Gastrocnemius medialis (tissue), 4 donors: ENCODE results near the gene UPK3BL2. TPM values are rescaled to one million over a fixed set of nuclear protein-coding genes. Genes with fewer than 3 reads are reported as not detected.
"Not testable (repeated sequence)": the region's sequence is repeated elsewhere in the genome, so short reads cannot be mapped to it uniquely, and the experiment has no call there.

Experiments used
- ATAC-seq, 2 donors: fragments of 150-250 bp; one replicate each; pipeline ENCODE4 v1.9.1; 2016
- DNase-seq, 2 donors: peaks; one replicate each; pipeline ENCODE4 v3.0.0-alpha.2; 2019
- H3K27ac ChIP-seq, 4 donors: fragments of 200-600 bp; sonication (generic); 1 replicate in 1 of 4; 2 replicates in 3 of 4; pipeline ENCODE4 v1.5.1; 2016 to 2018; ENCODE audit warnings: mild to moderate bottlenecking in 2 of 4, moderate library complexity in 1 of 4
- H3K27me3 ChIP-seq, 3 donors: fragments of 200-600 bp; sonication (generic) in 2 of 3; 1 replicate in 1 of 3; 2 replicates in 2 of 3; pipeline versions ENCODE4 v1.5.1 to v1.6.0; 2016 to 2019; ENCODE audit warnings: mild to moderate bottlenecking in 1 of 3, moderate library complexity in 1 of 3
- H3K36me3 ChIP-seq, 2 donors: fragments of 200-600 bp; sonication (generic) in 1 of 2; one replicate each; pipeline ENCODE4 v1.5.1; 2017 to 2018
- H3K4me1 ChIP-seq, 2 donors: fragments of 200-600 bp; sonication (generic) in 1 of 2; one replicate each; pipeline ENCODE4 v1.5.1; 2016 to 2017; ENCODE audit warnings: mild to moderate bottlenecking in 2 of 2
- H3K4me3 ChIP-seq, 4 donors: fragments of 200-600 bp; sonication (generic) in 3 of 4; 1 replicate in 1 of 4; 2 replicates in 3 of 4; pipeline ENCODE4 v1.5.1; 2016 to 2019; ENCODE audit warnings: mild to moderate bottlenecking in 2 of 4
- H3K9me3 ChIP-seq, 3 donors: fragments of 200-600 bp; sonication (generic) in 2 of 3; 1 replicate in 1 of 3; 2 replicates in 2 of 3; pipeline ENCODE4 v1.5.1; 2016 to 2019
- in situ Hi-C, 4 donors: fragments of 200-750 bp; cut with MboI; loops; one replicate each; pipeline versions ENCODE4 v1.15.0 to v1.8.0; 2017; ENCODE audit warnings: low sequenced_read_pairs in 4 of 4
- intact Hi-C: fragments of 100-400 bp; cut with DNase I; formaldehyde crosslinking; loops from one replicate; pipeline ENCODE4 v1.15.1; 2023; ENCODE audit warnings: low total_unique reads
- total RNA-seq, 4 donors: library from RNA; depleted of rRNA; stranded (reverse); fragments of >200 nt; gene quantifications; one replicate each; pipeline versions ENCODE4 v1.1.0 to v1.2.3, GENCODE V29; 2016

UPK3BL2 gene
- total RNA-seq, 4 donors from 2014 or later: 1.6 to 3.0 TPM; not detected in 2

DNA sequence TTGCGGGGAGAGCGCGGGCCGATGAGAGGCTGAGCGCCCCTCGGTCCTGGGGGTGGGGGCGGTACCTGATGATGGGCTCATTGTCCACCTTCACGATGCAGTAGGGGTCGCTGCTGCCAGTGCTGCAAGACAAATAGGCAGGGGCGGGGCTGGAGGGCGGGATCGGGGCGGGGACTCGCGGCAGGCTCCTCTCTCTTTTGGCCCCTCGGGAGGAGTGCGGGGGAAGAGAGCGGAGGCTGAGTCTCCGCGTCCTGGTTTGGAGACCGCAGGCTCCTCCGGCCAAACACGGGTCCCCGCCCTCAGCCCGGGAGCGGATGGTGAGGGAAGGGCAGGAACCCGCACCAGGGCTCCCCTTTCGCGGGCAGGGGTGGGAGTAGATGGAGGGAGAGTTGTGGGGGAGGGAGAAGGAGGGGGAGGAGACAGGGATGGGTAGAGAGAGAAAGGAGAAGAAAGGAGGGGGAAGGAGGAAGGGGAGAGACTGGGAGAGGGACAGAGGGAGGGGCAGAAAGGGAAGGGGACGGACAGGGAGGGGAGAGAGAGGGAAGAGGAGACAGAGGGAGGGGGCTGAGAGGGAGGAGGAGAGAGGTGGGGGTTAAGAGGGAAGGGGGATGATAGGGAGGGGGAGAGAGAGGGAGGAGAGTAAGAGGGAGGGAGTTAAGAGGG lies 31.5 kb downstream of the UPK3BL2 start:
- intact Hi-C loops, in situ Hi-C loops, H3K27me3 ChIP-seq, H3K4me3 ChIP-seq, H3K4me1 ChIP-seq, H3K9me3 ChIP-seq, H3K36me3 ChIP-seq, DNase-seq: not testable (repeated sequence)
- ATAC-seq: peak; percentile 22 to 24
- H3K27ac ChIP-seq: peak overlapping the region in 1 of 4 donors; percentile 89

DNA sequence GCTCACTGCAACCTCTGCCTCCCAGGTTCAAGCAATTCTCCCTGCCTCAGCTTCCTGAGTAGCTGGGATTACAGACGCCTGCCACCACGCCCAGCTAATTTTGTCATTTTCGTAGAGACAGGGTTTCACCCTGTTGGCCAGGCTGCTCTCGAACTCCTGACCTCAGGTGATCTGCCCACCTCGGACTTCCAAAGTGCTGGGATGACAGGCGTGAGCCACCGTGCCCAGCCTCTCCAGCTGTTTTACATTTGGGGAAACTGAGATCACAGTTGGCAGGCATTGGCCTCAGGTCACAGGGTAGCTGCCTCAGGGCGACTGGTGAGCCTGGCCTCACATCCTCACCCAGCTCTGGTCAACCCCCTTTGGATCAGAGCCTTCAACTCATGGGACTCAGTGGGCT lies 32.9 kb downstream of the UPK3BL2 start:
- in situ Hi-C loops, H3K4me1 ChIP-seq, intact Hi-C loops, ATAC-seq, H3K27me3 ChIP-seq, H3K9me3 ChIP-seq, H3K4me3 ChIP-seq, H3K36me3 ChIP-seq: not testable (repeated sequence)
- peak in 1 of 2 donors; percentile 45 for DNase-seq
- peak overlapping the region; percentile 52 to 82 (median 72) for H3K27ac ChIP-seq

DNA sequence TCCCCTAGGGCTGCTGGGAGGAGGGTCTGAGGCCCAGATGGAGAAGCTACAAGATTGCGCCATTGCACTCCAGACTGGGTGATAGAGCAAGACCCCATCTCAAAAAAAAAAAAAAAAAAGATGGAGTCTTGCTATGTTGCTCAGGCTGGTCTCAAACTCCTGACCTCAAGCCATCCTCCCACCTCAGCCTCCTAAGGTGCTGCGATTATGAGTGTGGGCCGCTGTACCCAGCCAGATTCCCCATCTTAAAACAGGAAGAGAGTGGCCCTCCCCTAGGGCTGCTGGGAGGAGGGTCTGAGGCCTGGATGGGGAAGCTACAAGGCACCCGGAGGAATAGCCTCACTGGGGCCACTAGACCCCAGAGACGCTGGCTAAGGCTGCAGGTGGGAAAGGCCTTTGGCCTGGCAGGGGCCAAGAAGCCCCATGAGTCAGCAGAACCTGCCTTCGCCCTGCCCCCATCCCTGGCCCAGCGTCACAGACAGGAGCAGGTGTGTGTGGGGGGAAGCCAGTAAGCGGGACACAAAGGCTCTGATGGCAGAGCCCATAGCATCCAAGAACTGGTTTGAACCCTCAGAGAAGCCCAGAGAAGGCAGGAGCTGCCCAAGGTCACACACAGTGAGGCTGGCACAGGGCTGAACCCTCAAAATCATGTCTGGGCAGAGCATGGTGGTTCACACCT lies 35.9 kb downstream of the UPK3BL2 start:
- ATAC-seq (peak; percentile 10 to 22), DNase-seq (peak in 1 of 2 donors; percentile 35)
- peak overlapping the region; percentile 78 to 91 (median 84) for H3K27ac ChIP-seq
- H3K9me3 ChIP-seq, H3K4me1 ChIP-seq, H3K36me3 ChIP-seq, intact Hi-C loops, H3K4me3 ChIP-seq, in situ Hi-C loops, H3K27me3 ChIP-seq: not testable (repeated sequence)

DNA sequence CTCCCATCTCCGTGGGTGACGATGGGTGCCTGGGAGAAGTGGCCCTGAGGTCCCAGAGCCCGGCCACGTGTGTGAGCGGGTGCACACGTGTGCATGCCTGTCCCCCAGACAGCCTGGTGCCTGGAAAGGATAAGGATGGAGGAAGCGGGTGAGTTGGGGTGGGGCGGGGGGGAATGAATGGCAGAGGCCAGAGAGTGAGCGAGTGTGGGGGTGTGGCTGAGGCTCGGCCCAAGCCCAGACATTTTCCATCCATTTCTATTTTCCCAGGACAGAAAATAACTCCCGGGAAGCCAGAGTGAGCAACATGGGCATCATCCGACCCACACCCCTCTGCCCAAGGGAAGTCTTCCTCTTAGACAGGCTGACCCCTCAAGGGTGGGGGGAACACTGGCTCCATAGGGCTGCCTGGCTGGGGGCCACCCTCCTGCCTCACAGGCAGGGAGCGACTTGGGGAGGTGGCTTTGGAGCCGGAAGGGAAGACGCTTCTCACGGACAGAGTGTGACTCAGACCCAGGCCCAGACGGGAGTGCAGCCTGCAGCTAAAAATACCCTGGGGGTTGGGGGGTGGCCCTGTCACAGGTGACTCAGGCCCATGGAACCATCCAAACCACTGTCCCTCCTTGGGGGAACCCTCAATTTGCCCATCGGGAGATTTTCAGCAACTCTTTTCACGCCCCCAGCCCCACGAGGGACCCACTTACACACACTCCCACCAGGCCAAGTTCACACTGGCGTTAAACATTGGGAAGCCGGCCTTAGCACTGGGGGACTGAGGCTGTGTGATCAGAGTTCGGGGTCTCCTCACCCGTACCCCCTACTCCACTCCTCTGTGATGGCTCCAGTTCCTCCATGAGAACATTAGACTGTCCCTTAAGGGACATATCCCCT lies 38.0 kb downstream of the UPK3BL2 start:
- intact Hi-C loops, H3K4me3 ChIP-seq, H3K27me3 ChIP-seq, H3K36me3 ChIP-seq, H3K9me3 ChIP-seq, H3K4me1 ChIP-seq, in situ Hi-C loops: not testable (repeated sequence)
- DNase-seq (peak in 1 of 2 donors; percentile 40), ATAC-seq (peak; percentile 57 to 71)
- H3K27ac ChIP-seq: peak overlapping the region; percentile 81 to 87 (median 85)

DNA sequence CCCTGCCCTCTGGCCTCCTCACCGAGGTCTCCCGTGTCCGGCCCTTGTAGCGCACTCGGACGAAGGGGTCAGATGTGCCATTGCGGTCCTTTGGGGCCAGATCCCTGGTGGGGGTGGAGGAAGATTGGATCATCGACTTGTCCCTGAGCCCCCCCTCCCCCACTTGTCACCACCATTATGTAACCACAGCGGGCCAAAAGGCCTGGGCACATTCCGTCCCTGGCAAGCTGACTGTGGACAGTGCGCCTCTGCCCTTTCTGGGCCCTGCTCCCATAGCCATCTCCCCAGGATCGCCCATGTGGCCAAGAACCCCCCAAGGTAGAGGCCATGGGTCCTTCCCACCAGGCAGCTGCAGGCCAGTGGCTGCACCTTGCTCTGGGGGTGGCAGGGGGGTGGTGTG lies 40.4 kb downstream of the UPK3BL2 start:
- in situ Hi-C loops: not testable (repeated sequence)

DNA sequence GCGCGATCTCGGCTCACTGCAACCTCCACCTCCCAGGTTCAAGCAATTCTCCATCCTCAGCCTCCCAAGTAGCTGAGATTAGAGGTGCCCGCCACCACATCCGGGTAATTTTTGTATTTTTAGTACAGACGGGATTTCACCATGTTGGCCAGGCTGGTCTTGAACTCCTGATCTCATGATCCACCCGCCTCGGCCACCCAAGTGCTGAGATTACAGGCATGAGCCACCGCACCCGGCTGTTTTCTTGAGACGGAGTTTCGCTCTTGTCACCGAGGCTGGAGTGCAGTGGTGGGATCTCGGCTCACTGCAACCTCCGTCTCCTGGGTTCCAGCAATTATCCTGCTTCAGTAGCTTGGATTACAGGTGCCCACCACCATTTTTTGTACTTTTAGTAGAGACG lies 45.2 kb downstream of the UPK3BL2 start:
- H3K4me1 ChIP-seq, H3K9me3 ChIP-seq, H3K27me3 ChIP-seq, in situ Hi-C loops, DNase-seq, H3K4me3 ChIP-seq, ATAC-seq, H3K36me3 ChIP-seq, intact Hi-C loops: not testable (repeated sequence)
- H3K27ac ChIP-seq: peak overlapping the region in 2 of 4 donors; percentile 39 to 66

More for the DNA sequence above, 40.4 kb downstream of the UPK3BL2 start:
- peak; percentile 59 to 69 for ATAC-seq
- H3K9me3 ChIP-seq, DNase-seq, H3K4me3 ChIP-seq, intact Hi-C loops, H3K27me3 ChIP-seq, H3K27ac ChIP-seq, H3K36me3 ChIP-seq, H3K4me1 ChIP-seq: not testable (repeated sequence)

DNA sequence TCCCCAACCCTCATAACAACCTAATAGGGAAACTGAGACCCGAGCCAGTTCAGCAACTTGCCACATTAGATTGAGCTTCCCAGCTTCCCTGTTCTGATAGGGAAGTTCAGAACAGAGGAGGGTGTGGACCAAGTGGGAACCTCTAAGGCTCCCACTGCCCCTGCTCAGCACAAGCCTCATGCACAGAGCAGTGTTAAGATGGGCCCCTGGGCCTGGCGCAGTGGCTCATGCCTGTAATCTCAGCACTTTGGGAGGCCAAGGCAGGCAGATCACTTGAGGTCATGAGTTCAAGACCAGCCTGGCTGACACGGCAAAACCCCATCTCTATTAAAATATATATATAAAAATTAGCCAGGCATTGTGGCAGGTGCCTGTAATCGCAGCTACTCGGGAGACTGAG lies 46.2 kb downstream of the UPK3BL2 start:
- H3K4me3 ChIP-seq, intact Hi-C loops, H3K36me3 ChIP-seq, H3K27me3 ChIP-seq, in situ Hi-C loops, ATAC-seq, H3K9me3 ChIP-seq, H3K4me1 ChIP-seq: not testable (repeated sequence)
- peak in 1 of 2 donors; percentile 12 for DNase-seq
- peak overlapping the region in 3 of 4 donors; percentile 55 to 64 (median 60) for H3K27ac ChIP-seq

DNA sequence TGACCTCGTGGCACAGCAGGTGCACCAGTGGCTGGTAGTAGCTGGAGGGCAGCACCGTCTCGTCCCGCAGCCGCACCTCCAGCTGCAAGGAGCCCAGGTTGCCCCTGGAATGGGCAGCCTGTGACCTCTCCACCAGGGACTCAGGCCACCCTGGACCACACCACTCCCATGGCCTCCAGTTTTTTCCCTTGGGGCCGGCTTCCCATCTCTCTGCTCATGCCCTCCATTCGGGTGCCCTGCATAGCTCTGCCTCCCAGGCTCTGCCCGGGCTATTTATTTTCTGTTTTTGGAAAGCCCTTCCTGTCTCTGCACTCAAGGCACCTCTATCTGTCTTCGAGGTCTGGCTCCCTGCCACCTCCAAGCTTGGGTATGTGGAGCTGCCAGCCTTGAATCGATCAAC lies 46.6 kb downstream of the UPK3BL2 start:
- in situ Hi-C loops, intact Hi-C loops, H3K36me3 ChIP-seq, H3K4me3 ChIP-seq, H3K9me3 ChIP-seq, H3K4me1 ChIP-seq, H3K27me3 ChIP-seq, ATAC-seq: not testable (repeated sequence)
- H3K27ac ChIP-seq: peak overlapping the region; percentile 26 to 60 (median 48)
- peak in 1 of 2 donors; percentile 7 for DNase-seq

DNA sequence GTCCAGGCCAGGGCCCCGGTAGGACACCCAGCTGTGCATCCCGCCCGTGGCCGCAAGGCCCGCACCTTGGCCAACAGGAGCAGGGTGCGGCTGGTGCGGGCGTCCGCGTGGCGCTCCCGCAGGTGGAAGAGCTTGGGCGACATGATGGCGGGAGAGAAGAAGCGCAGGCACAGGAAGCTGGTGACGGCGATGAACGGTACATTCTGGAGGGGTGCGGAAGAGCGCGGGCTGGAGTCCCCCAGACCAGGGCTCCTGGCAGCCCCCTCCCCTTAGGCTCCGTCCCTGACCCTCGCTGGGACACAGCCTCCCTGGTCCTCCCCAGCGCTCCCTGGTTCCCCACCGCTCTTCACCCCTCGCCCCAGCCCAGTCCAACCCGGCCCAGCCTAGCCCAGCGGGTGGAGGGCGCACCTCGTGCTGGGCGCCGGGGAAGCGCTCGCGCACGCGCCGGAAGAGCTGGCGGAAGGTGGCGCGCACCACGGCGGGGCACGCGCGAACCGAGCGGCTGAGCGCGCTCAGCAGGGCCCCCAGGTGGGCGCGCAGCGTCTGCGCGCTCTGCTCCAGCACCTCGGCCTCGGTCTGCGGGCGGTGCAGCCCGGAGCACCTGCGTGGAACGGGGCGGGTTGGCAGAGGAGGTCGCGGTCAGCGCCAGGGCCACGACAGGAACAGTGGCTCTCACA lies 48.9 kb downstream of the UPK3BL2 start:
- H3K27ac ChIP-seq, H3K36me3 ChIP-seq, H3K27me3 ChIP-seq, DNase-seq, ATAC-seq, H3K9me3 ChIP-seq, in situ Hi-C loops, intact Hi-C loops, H3K4me1 ChIP-seq, H3K4me3 ChIP-seq: not testable (repeated sequence)

DNA sequence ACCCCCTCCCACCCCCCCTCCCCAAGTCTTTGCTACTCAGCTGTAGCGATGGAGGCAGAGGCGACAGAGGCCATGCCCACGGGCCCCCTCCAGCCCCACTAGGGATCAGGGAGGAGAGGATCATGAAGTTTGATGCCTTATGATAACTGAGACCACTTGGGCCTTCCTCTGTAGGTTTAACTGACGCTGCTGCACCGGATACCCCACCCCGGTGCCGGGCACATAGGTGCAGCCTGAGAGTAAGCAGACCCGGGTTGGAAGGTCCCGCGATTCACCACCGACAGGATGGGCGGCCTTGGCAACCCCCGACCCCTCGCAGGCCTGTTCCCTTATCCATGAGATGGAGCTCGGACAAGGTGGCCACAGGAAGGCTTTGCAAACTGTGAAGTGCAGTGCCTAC lies 49.5 kb downstream of the UPK3BL2 start:
- DNase-seq: peak in 1 of 2 donors; percentile 15
- H3K27ac ChIP-seq: peak overlapping the region; percentile 61 to 78 (median 73)
- H3K27me3 ChIP-seq, H3K9me3 ChIP-seq, H3K36me3 ChIP-seq, in situ Hi-C loops, intact Hi-C loops, H3K4me3 ChIP-seq, H3K4me1 ChIP-seq: not testable (repeated sequence)
- ATAC-seq: peak in 1 of 2 donors; percentile 1
